Mesendoderm (in vitro differentiated cells): Measurements from ENCODE around the gene NSD2.

ENCODE experiments used
- DNase-seq: peaks from one replicate; pipeline ENCODE4 v3.0.0; 2013
- H2AK5ac ChIP-seq: 2 replicates; pipeline ENCODE4 v1.6.1; 2013; ENCODE audit warnings: low read length, inconsistent platforms
- H2BK120ac ChIP-seq: 2 replicates; pipeline ENCODE4 v1.6.1; 2013; ENCODE audit warnings: low read depth, mild to moderate bottlenecking, low read length, moderate library complexity, mixed read lengths
- H2BK15ac ChIP-seq: replicated peaks from 2 replicates; pipeline ENCODE4 v1.6.1; 2013; ENCODE audit warnings: low read depth, mild to moderate bottlenecking, moderate library complexity
- H2BK5ac ChIP-seq: 2 replicates; pipeline ENCODE4 v1.6.1; 2013; ENCODE audit warnings: low read length, inconsistent platforms
- H3K18ac ChIP-seq: 2 replicates; pipeline ENCODE4 v1.6.1; 2013; ENCODE audit warnings: mild to moderate bottlenecking, low read length, mixed read lengths
- H3K23ac ChIP-seq: one replicate; pipeline ENCODE4 v1.6.1; 2013; ENCODE audit warnings: low read length
- H3K27ac ChIP-seq: 2 replicates; pipeline ENCODE4 v1.5.1; 2013; ENCODE audit warnings: low read depth, mild to moderate bottlenecking, inconsistent platforms, low read length, moderate library complexity
- H3K27me3 ChIP-seq: 2 replicates; pipeline ENCODE4 v1.6.1; 2013; ENCODE audit warnings: low read length, control low read depth, mild to moderate bottlenecking, inconsistent platforms; ENCODE audit not compliant: insufficient read depth, poor library complexity
- H3K36me3 ChIP-seq: 2 replicates; pipeline ENCODE4 v1.6.1; 2013; ENCODE audit warnings: low read length, inconsistent platforms; ENCODE audit not compliant: control insufficient read depth, insufficient read depth
- H3K4ac ChIP-seq: one replicate; pipeline ENCODE4 v1.6.1; 2013; ENCODE audit warnings: low read depth, mild to moderate bottlenecking, low read length, moderate library complexity
- H3K4me1 ChIP-seq: 2 replicates; pipeline ENCODE4 v1.6.1; 2013; ENCODE audit warnings: low read depth, low read length, inconsistent platforms; ENCODE audit not compliant: control insufficient read depth
- H3K4me2 ChIP-seq: 2 replicates; pipeline ENCODE4 v1.6.1; 2013; ENCODE audit warnings: low read length
- H3K4me3 ChIP-seq: 2 replicates; pipeline ENCODE4 v1.5.1; 2013; ENCODE audit warnings: mild to moderate bottlenecking, low read length
- H3K56ac ChIP-seq: one replicate; pipeline ENCODE4 v1.6.1; 2013; ENCODE audit warnings: low read length
- H3K79me1 ChIP-seq: 2 replicates; pipeline ENCODE4 v1.6.1; 2013; ENCODE audit warnings: low read length, inconsistent platforms
- H3K79me2 ChIP-seq: 2 replicates; pipeline ENCODE4 v1.6.1; 2013; ENCODE audit warnings: mild to moderate bottlenecking, low read length; ENCODE audit not compliant: control insufficient read depth, insufficient read depth
- H3K9ac ChIP-seq: 2 replicates; pipeline ENCODE4 v1.6.1; 2013; ENCODE audit warnings: low read length, inconsistent platforms
- H4K5ac ChIP-seq: one replicate; pipeline ENCODE4 v1.6.1; 2013; ENCODE audit warnings: low read length
- H4K8ac ChIP-seq: one replicate; pipeline ENCODE4 v1.6.1; 2013; ENCODE audit warnings: low read depth, mild to moderate bottlenecking, control low read depth, low read length, moderate library complexity
- WGBS: extraction: QIAGEN DNeasy Blood & Tissue Kit; methylation state at CpG from one replicate; pipeline ENCODE4 v1.1.7; 2013; ENCODE audit warnings: low lambda C conversion rate, missing lambda C conversion rate; ENCODE audit not compliant: insufficient coverage; ENCODE audit errors: extremely low coverage; 5-methylcytosine and 5-hydroxymethylcytosine counted together

NSD2 gene

GRCh38 chr4:1956631-1957030, 85.4 kb downstream of the NSD2 start:
- Histone ChIP-seq H4K8ac (no peak overlapping the region), H3K36me3 (peaks cover 25% of the 10 kb centered on the region), H2BK15ac (no peak overlapping the region), H3K56ac (no peak overlapping the region), H3K23ac (no peak overlapping the region), H3K18ac (no peak overlapping the region), H2BK120ac (no peak overlapping the region), H3K79me2 (no peaks in the 10 kb centered on the region), H3K4me1 (no peaks in the 10 kb centered on the region), H3K4me2 (no peak overlapping the region), H3K79me1 (no peaks in the 10 kb centered on the region), H3K27ac (no peak overlapping the region), H3K4ac (no peak overlapping the region), H3K27me3 (no peaks in the 10 kb centered on the region), H4K5ac (no peak overlapping the region), H2AK5ac (no peak overlapping the region), H3K9ac (no peak overlapping the region), H2BK5ac (no peak overlapping the region), H3K4me3 (no peak overlapping the region)
- DNase-seq: no peak
- 100% methylated on average over 2 of the region's 12 CpGs for WGBS

GRCh38 chr4:1958276-1959103, 87.3 kb downstream of the NSD2 start:
- no peak overlapping the region for H3K23ac ChIP-seq
- no CpG with 5 or more reads among the region's 15 CpGs for WGBS
- H3K36me3 ChIP-seq: peaks cover 25% of the 10 kb centered on the region
- H2AK5ac ChIP-seq: no peak overlapping the region
- no peaks in the 10 kb centered on the region for H3K79me2 ChIP-seq
- no peak overlapping the region for H3K27ac ChIP-seq
- H2BK120ac ChIP-seq: no peak overlapping the region
- H3K9ac ChIP-seq: no peak overlapping the region
- no peak overlapping the region for H3K4me2 ChIP-seq
- H2BK15ac ChIP-seq: no peak overlapping the region
- H3K4me1 ChIP-seq: no peaks in the 10 kb centered on the region
- no peaks in the 10 kb centered on the region for H3K79me1 ChIP-seq
- no peak overlapping the region for H2BK5ac ChIP-seq
- H3K27me3 ChIP-seq: no peaks in the 10 kb centered on the region
- no peak for DNase-seq
- no peak overlapping the region for H3K4me3 ChIP-seq
- no peak overlapping the region for H3K4ac ChIP-seq
- H3K18ac ChIP-seq: no peak overlapping the region
- no peak overlapping the region for H4K5ac ChIP-seq
- no peak overlapping the region for H3K56ac ChIP-seq
- no peak overlapping the region for H4K8ac ChIP-seq

- H3K4me2 ChIP-seq: no peak overlapping the region
- H3K36me3 ChIP-seq: peaks cover 25% of the 10 kb centered on the region
- H3K79me2 ChIP-seq: no peaks in the 10 kb centered on the region
- H3K27ac ChIP-seq: no peak overlapping the region
- no peak overlapping the region for H2AK5ac ChIP-seq
- no CpG with 5 or more reads among the region's 5 CpGs for WGBS
- H3K56ac ChIP-seq: no peak overlapping the region
- H3K4ac ChIP-seq: no peak overlapping the region
- H2BK5ac ChIP-seq: no peak overlapping the region
- H3K79me1 ChIP-seq: no peaks in the 10 kb centered on the region
- H3K4me1 ChIP-seq: peaks cover 3% of the 10 kb centered on the region
- no peak overlapping the region for H3K4me3 ChIP-seq
- H3K23ac ChIP-seq: no peak overlapping the region
- no peak overlapping the region for H3K18ac ChIP-seq
- H2BK120ac ChIP-seq: no peak overlapping the region
- H4K8ac ChIP-seq: no peak overlapping the region
- H3K27me3 ChIP-seq: no peaks in the 10 kb centered on the region
- H4K5ac ChIP-seq: no peak overlapping the region
- no peak overlapping the region for H3K9ac ChIP-seq
- H2BK15ac ChIP-seq: no peak overlapping the region
- no peak for DNase-seq
Measured at GRCh38 chr4:1959104-1959384, 87.9 kb downstream of the NSD2 start.

GRCh38 chr4:1960170-1960825, 89.1 kb downstream of the NSD2 start:
- peaks cover 6% of the 10 kb centered on the region for H3K4me1 ChIP-seq
- H3K9ac ChIP-seq: no peak overlapping the region
- H3K79me2 ChIP-seq: no peaks in the 10 kb centered on the region

GRCh38 chr4:1961038-1961437, 89.8 kb downstream of the NSD2 start:
- no CpG with 5 or more reads among the region's 15 CpGs for WGBS
- Histone ChIP-seq H3K18ac (no peak overlapping the region), H3K56ac (no peak overlapping the region), H3K79me1 (no peaks in the 10 kb centered on the region), H2BK120ac (no peak overlapping the region), H3K79me2 (no peaks in the 10 kb centered on the region), H3K4me2 (no peak overlapping the region), H3K9ac (no peak overlapping the region), H2AK5ac (no peak overlapping the region), H3K36me3 (peaks cover 19% of the 10 kb centered on the region), H2BK15ac (no peak overlapping the region), H2BK5ac (no peak overlapping the region), H3K4me3 (no peak overlapping the region), H3K27ac (no peak overlapping the region), H3K4me1 (peaks cover 6% of the 10 kb centered on the region), H3K23ac (no peak overlapping the region), H4K8ac (no peak overlapping the region), H4K5ac (no peak overlapping the region), H3K27me3 (no peaks in the 10 kb centered on the region), H3K4ac (no peak overlapping the region)
- DNase-seq: no peak

More at GRCh38 chr4:1960170-1960825, 89.1 kb downstream of the NSD2 start:
- H3K4me3 ChIP-seq: no peak overlapping the region
- no peak overlapping the region for H2BK120ac ChIP-seq
- H2BK5ac ChIP-seq: no peak overlapping the region
- H4K8ac ChIP-seq: no peak overlapping the region
- H3K27me3 ChIP-seq: no peaks in the 10 kb centered on the region
- H3K36me3 ChIP-seq: peaks cover 22% of the 10 kb centered on the region
- no CpG with 5 or more reads among the region's 7 CpGs for WGBS
- no peak overlapping the region for H2AK5ac ChIP-seq
- no peak overlapping the region for H4K5ac ChIP-seq
- no peak overlapping the region for H3K18ac ChIP-seq
- H3K79me1 ChIP-seq: no peaks in the 10 kb centered on the region
- H3K4me2 ChIP-seq: no peak overlapping the region
- H3K23ac ChIP-seq: no peak overlapping the region
- no peak overlapping the region for H3K56ac ChIP-seq
- no peak overlapping the region for H2BK15ac ChIP-seq
- no peak overlapping the region for H3K27ac ChIP-seq
- no peak for DNase-seq
- H3K4ac ChIP-seq: no peak overlapping the region
